Natural killer cell treated with Interleukin-12 subunit alpha and Interleukin-12 subunit beta and Interleukin-15 and Interleukin-18, amount 100 ng/mL, for 72 hours (primary cell): Measurements from ENCODE around the gene PA2G4. TPM values are rescaled to one million over a fixed set of nuclear protein-coding genes. Genes with fewer than 3 reads are reported as not detected.
"Not testable (repeated sequence)": the region's sequence is repeated elsewhere in the genome, so short reads cannot be mapped to it uniquely, and the experiment has no call there.

Experiments used
- ATAC-seq, 2 donors: fragments of 150-1000 bp; cut with Tn5 transposase in 1 of 2; sonication (Bioruptor Pico), chemical (Tn5 transposase) in 1 of 2; 2 replicates each; pipeline ENCODE4 v1.10.0; 2021
- DNase-seq: peaks from one replicate; pipeline ENCODE4 v3.0.0; 2022; ENCODE audit warnings: low spot score
- H3K27ac Mint-ChIP-seq, 2 donors: 1 replicate in 1 of 2; 2 replicates in 1 of 2; pipeline ENCODE4 v1.8.0; 2022; ENCODE audit warnings: mixed read lengths in 2 of 2, mild to moderate bottlenecking in 1 of 2, moderate library complexity in 1 of 2
- H3K27me3 Mint-ChIP-seq, 2 donors: 1 replicate in 1 of 2; 2 replicates in 1 of 2; pipeline ENCODE4 v1.8.0; 2022; ENCODE audit warnings: mixed read lengths in 2 of 2
- H3K36me3 Mint-ChIP-seq: one replicate; pipeline ENCODE4 v1.8.0; 2022; ENCODE audit warnings: mixed read lengths
- H3K4me1 Mint-ChIP-seq, 2 donors: 1 replicate in 1 of 2; 2 replicates in 1 of 2; pipeline ENCODE4 v1.8.0; 2022; ENCODE audit warnings: low read depth in 2 of 2, mixed read lengths in 2 of 2, mild to moderate bottlenecking in 1 of 2
- H3K4me3 Mint-ChIP-seq: one replicate; pipeline ENCODE4 v1.8.0; 2022; ENCODE audit warnings: mixed read lengths
- H3K9me3 Mint-ChIP-seq: 2 replicates; pipeline ENCODE4 v1.8.0; 2022; ENCODE audit warnings: mixed read lengths
- total RNA-seq, 2 donors: library from RNA; stranded (reverse); gene quantifications; one replicate each; pipeline ENCODE4 v1.2.3, GENCODE V29; 2022

Gene PA2G4
- total RNA-seq, 2 donors from 2014 or later: 233 to 318 TPM

DNA sequence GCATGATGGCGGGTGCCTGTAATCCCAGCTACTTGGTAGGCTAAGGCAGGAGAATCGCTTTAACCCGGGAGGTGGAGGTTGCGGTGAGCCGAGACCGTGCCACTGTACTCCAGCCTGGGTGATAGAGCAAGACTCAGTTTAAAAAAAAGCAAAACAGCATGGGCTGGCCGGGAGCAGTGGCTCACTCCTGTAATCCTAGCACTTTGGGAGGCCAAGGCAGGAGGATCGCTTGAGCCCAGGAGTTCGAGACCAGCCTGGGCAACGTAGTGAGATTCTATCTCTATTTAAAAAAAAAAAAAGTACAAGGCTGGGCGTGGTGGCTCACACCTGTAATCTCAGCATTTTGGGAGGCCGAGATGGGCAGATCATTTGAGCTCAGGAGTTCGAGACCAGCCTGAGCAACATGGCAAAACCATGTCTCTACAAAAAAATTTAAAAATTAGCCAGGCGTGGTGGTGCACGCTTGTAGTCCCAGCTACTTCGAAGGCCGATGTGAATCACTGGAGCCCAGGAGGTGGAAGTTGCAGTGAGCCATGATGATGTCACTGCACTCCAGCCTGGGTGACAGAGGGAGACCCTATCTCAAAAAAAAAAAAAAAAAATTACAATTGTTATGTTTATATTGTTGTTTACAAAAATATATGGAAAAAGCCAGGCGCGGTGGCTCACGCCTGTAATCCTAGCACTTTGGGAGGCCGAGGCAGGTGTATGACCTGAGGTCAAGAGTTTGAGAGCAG lies 52.3 kb downstream of the PA2G4 start:
- peaks cover 35% of the 10 kb centered on the region for H3K36me3 Mint-ChIP-seq
- not testable (repeated sequence) for DNase-seq, ATAC-seq, H3K9me3 Mint-ChIP-seq, H3K27me3 Mint-ChIP-seq
- H3K4me3 Mint-ChIP-seq: peak overlapping the region; percentile 100
- H3K4me1 Mint-ChIP-seq: peaks cover 45 to 50% of the 10 kb centered on the region in 2 donors
- H3K27ac Mint-ChIP-seq: peak overlapping the region; percentile 94 to 98

DNA sequence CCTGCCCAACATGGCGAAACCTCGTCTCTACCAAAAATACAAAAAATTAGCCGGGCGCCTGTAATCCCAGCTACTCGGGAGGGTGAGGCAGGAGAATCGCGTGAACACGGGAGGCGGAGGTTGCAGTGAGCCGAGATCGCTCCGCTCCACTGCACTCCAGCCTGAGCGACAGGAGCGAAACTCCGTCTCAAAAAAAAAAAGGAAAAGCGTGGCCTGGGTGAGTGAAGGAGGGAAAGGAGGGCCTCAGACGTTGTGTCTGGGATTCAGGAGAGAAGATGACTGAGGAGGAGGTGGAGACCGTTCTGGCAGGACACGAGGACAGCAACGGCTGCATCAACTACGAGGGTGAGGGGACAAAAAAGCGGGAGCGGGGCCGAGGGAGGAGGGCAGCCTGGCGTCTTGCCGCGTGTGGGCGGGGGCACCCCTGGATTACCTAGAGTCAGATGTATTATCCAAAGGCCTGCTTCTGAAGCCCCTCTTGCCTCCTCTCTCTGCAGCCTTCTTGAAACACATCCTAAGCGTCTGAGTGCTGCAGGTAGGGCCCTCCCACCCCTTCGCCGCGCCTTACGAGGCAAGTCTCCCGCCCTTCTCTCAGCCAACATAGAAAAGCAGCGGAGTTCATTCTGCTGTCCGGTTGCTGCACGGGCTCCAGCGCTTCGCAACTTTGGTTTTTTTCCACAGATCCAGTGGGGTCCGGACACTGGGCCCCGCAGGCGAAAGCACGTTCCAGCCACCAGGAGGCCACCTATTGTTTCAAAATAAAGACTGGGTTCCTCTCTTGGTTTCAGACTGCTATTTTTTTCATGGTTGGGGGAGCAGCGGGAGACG lies 53.1 kb downstream of the PA2G4 start:
- peaks cover 42 to 47% of the 10 kb centered on the region in 2 donors for H3K4me1 Mint-ChIP-seq
- H3K4me3 Mint-ChIP-seq: peak overlapping the region; percentile 100
- no peaks in the 10 kb centered on the region for H3K9me3 Mint-ChIP-seq
- H3K27me3 Mint-ChIP-seq: no peaks in the 10 kb centered on the region
- DNase-seq (no peak), ATAC-seq (peak; percentile 25 to 55)
- H3K27ac Mint-ChIP-seq: peak overlapping the region; percentile 94 to 98
- peaks cover 35% of the 10 kb centered on the region for H3K36me3 Mint-ChIP-seq

DNA sequence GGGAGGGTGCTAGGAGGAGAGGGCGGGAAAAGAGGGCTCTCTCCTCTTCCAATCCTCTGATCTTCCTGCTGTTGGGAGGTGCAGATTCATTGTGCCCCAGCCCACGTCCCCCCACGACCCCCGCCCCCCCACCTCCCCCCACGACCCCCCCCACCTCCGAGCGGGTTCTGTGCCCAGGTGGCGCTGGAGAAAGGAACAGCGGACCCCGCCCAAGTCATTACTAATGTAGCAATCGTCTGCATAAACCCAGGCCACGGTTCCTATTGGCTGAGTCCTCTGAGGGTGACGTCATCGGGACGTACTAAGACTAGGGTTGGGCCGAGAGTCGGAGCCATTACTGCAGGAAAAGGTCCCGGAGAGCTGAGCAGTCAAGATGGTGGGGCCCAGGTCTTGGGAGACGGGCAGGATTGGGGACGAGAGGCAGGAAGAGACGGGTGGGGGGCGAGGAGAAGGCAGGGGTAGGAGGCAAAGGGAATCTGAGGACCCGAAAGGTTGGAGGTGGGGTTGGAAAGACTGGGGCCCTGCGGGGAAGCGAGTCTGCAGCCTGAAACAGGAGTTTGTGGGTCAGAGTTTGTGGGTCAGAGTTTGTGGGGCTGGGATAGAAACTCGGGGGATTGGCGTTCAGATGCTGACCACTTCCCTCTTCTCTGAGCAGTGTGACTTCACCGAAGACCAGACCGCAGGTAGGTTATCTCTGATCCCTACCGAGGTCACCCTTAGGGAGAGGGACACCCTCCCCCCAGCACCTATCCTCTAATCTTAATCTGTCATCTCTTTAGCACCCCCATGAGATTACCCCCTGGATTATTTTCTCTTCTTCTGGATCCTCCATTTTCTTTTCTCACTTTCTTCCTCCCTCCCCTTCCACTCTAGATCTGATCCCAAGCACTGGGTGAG lies 53.9 kb downstream of the PA2G4 start, which contains the start of gene MYL6:
MYL6 (plus strand) TSS at position 331 of the 897 bp plus-strand sequence; CDS start at position 374, 43 bp downstream.
- Mint-ChIP-seq H3K4me1 (peaks cover 42 to 48% of the 10 kb centered on the region in 2 donors), H3K9me3 (no peaks in the 10 kb centered on the region), H3K27ac (peak within 1 kb of the TSS; percentile 94 to 98), H3K27me3 (no peaks in the 10 kb centered on the region), H3K36me3 (peaks cover 35% of the 10 kb centered on the region), H3K4me3 (peak within 1 kb of the TSS; percentile 100)
- ATAC-seq (peak; percentile 91 to 95), DNase-seq (peak; percentile 94)

DNA sequence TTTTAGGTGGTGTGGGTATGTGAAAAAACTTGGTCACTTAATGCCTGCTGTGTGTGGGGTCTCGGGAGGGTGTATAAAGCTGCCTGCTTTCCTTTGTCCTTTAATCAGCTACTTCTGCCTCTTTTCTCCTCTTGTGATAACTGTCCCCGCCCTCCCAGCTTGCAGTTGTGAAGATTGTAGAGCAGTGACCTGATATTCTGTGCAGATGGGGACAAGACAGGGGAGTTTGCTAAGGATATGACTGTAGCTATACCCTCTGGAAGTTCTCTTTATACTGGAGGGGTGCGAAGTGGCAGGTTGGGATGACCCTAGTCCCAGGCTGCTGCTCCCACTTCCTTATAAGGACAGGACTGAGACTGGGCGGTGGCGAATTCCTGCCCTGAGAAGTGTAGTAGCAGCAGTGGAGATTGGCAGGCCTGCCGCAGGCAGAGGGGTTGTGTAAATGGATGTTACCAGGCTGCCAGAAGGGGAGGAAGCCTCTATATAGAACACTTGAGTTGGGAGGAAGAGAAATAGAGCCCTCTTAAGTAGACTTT lies 54.6 kb downstream of the PA2G4 start:
- Mint-ChIP-seq H3K9me3 (no peaks in the 10 kb centered on the region), H3K36me3 (peaks cover 35% of the 10 kb centered on the region), H3K27me3 (no peaks in the 10 kb centered on the region), H3K4me3 (peak overlapping the region; percentile 100), H3K27ac (peak overlapping the region; percentile 94 to 98), H3K4me1 (peaks cover 42 to 49% of the 10 kb centered on the region in 2 donors)
- ATAC-seq: peak in 1 of 2 donors; percentile 1
- no peak for DNase-seq

GRCh38 chr12:56159482-56160192 lies 55.3 kb downstream of the PA2G4 start:
- H3K9me3 Mint-ChIP-seq: no peaks in the 10 kb centered on the region
- H3K4me3 Mint-ChIP-seq: peak overlapping the region; percentile 100
- H3K36me3 Mint-ChIP-seq: peaks cover 35% of the 10 kb centered on the region
- ATAC-seq (no peak), DNase-seq (no peak)
- peaks cover 42 to 52% of the 10 kb centered on the region in 2 donors for H3K4me1 Mint-ChIP-seq
- H3K27ac Mint-ChIP-seq: peak overlapping the region; percentile 94 to 98
- H3K27me3 Mint-ChIP-seq: no peaks in the 10 kb centered on the region

DNA sequence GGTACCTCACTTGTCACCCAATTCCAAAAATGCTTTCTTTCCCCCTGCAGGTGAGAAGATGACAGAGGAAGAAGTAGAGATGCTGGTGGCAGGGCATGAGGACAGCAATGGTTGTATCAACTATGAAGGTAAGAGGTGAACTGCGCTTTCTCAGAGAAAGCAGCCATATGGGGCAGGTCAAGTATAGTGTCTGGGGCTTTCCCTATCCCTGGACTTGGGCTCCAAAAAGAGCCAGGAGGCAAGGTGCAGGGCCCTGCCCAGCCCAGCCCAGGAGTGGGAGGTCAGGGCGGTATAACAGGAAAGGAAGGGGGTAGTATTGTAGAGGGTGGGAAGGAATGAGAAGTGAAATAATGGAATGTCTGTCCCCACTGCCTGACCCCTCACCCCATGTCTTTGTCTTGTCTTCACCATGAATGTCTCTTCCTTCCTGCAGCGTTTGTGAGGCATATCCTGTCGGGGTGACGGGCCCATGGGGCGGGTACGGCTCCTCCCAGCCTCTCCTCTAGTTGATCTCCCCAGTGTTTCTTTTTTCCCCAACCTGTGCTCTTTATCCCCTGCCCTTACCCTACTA lies 55.9 kb downstream of the PA2G4 start:
- Mint-ChIP-seq H3K4me3 (peak overlapping the region; percentile 100), H3K27me3 (no peaks in the 10 kb centered on the region), H3K4me1 (peaks cover 42 to 50% of the 10 kb centered on the region in 2 donors), H3K9me3 (no peaks in the 10 kb centered on the region), H3K36me3 (peaks cover 35% of the 10 kb centered on the region), H3K27ac (peak overlapping the region; percentile 94 to 98)
- ATAC-seq: peak in 1 of 2 donors; percentile 70
- DNase-seq: no peak

- DNase-seq (no peak), ATAC-seq (no peak)
- Mint-ChIP-seq H3K9me3 (no peaks in the 10 kb centered on the region), H3K4me3 (peak overlapping the region; percentile 100), H3K36me3 (peaks cover 35% of the 10 kb centered on the region), H3K27ac (peak overlapping the region; percentile 94 to 98), H3K27me3 (no peaks in the 10 kb centered on the region), H3K4me1 (peaks cover 37 to 46% of the 10 kb centered on the region in 2 donors)
Measured at GRCh38 chr12:56160894-56161689, 56.7 kb downstream of the PA2G4 start.

DNA sequence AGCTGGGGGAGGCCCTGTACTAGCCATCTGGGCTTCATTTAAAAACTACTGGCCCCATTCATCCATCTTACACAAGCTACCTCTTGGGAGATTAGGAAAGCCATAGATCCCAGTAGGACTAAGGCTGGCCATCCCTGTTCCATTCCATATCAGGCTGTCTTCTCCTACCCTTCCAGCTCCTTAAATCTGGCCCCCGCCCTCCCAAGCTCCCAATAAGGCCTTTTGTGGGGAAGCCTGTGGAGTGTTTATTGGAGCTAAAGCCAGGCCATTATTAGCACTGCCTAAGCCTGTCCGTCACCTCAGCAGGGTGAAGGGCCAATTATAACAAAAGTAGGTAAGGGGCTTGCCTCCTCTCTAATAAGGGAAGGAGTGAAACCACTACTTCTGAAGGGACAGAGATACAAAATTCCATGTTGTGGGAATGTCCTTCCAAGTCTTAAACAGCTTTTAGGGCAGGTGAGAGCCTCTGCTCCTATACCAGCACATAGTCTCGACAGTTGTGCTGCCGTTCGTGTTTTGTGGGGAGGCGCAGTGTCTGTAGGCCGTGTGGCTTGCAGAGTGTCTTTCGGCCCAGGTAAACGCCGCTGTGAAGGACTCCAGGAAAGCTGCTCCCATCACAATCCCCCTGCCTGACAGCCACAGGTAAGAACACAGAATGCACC lies 57.5 kb downstream of the PA2G4 start:
- ATAC-seq: no peak
- H3K9me3 Mint-ChIP-seq: no peaks in the 10 kb centered on the region
- no peak for DNase-seq
- peaks cover 37 to 46% of the 10 kb centered on the region in 2 donors for H3K4me1 Mint-ChIP-seq
- no peaks in the 10 kb centered on the region for H3K27me3 Mint-ChIP-seq
- peak overlapping the region; percentile 94 to 98 for H3K27ac Mint-ChIP-seq
- peaks cover 35% of the 10 kb centered on the region for H3K36me3 Mint-ChIP-seq
- peak overlapping the region; percentile 100 for H3K4me3 Mint-ChIP-seq

GRCh38 chr12:56162468-56163290 lies 58.3 kb downstream of the PA2G4 start:
- Mint-ChIP-seq H3K4me1 (peaks cover 30 to 44% of the 10 kb centered on the region in 2 donors), H3K27ac (peak overlapping the region; percentile 39 to 98), H3K4me3 (no peak overlapping the region), H3K27me3 (no peaks in the 10 kb centered on the region), H3K36me3 (peaks cover 39% of the 10 kb centered on the region), H3K9me3 (no peaks in the 10 kb centered on the region)
- ATAC-seq (no peak), DNase-seq (no peak)
